Choroid plexus epithelial cell (primary cell): ENCODE measurements around the gene FAR1.
"Not testable (repeated sequence)": the region's sequence is repeated elsewhere in the genome, so short reads cannot be mapped to it uniquely, and the experiment has no call there.

Experiments
- DNase-seq: peaks from one replicate; pipeline ENCODE4 v3.0.0-alpha.2; 2010; ENCODE audit warnings: low read depth
- H3K4me3 ChIP-seq: 2 replicates; pipeline ENCODE4 v1.5.1; 2011; ENCODE audit warnings: low read depth, mild to moderate bottlenecking, control low read depth, low read length, moderate library complexity
- CTCF ChIP-seq: conservative IDR thresholded peaks from 2 replicates; pipeline ENCODE4 v1.5.1; 2011; ENCODE audit warnings: low read depth, mild to moderate bottlenecking, control low read depth, inconsistent platforms, low read length, moderate library complexity

Gene FAR1

GRCh38 chr11:13637125-13638069, 31.1 kb upstream of the FAR1 start:
- no peak for DNase-seq
- no peak overlapping the region for H3K4me3 ChIP-seq
- no peak for TF ChIP-seq CTCF

DNA sequence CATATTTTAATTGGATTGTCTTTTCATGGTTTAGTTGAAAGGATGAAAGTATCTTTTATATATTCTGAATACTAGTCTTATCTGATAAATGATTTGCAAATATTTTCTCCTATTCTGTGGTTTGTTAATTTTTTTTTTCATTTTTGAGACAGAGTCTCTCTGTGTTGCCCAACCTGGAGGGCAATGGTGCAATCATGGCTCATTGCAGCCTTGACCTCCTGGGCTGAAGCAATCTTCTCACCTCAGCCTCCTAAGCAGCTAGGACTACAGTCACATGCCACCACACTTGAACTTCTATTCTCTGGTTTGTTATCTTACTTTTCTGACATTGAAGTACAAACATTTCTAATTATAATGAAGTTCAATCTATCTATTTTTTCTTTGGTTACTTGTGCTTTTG, 30.0 kb upstream of the FAR1 start:
- peak; percentile 2 for DNase-seq
- TF ChIP-seq CTCF, result no peak
- H3K4me3 ChIP-seq, result no peak overlapping the region

DNA sequence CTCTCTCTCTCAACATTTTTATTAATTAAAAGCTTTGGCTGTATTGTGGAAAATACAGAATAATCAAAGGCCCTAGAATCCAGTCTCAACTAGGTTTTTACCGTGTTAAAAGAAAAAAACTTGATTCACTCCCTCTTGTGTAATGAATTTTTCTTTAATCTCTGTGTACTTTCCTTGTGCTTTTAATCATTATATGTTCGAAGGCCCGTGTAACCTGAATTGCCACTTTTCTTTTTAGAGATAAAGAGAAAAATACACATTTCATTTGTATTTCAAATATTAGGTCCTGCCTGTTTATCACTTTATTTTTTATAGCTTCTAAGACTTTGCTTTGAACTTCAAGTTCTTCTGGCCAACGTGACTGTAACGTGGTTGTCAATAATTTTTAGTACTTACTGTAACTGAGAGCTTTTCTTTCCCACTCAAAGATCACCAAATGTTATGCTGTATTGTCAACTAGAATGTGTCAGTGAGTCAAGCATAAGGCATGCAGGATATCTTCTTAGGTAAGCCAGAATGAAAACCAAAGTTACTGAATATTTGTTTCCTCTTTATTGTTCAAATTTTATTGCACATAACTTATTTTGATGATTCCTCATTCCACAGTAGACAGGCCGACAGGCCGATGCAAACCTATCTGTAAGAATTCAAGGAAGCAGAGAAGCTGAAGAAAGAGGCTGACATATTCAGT, 23.3 kb upstream of the FAR1 start:
- H3K4me3 ChIP-seq, result no peak overlapping the region
- DNase-seq, result peak; percentile 12
- no peak for TF ChIP-seq CTCF

- no peak for DNase-seq
- no peak for TF ChIP-seq CTCF
- H3K4me3 ChIP-seq, result no peak overlapping the region
Observed at GRCh38 chr11:13647391-13647790, 21.1 kb upstream of the FAR1 start.

GRCh38 chr11:13649619-13650018, 18.8 kb upstream of the FAR1 start:
- DNase-seq, result no peak
- no peak for TF ChIP-seq CTCF
- no peak overlapping the region for H3K4me3 ChIP-seq

- peak; percentile 2 for DNase-seq
Observed at GRCh38 chr11:13651515-13651914, 17.0 kb upstream of the FAR1 start.

DNA sequence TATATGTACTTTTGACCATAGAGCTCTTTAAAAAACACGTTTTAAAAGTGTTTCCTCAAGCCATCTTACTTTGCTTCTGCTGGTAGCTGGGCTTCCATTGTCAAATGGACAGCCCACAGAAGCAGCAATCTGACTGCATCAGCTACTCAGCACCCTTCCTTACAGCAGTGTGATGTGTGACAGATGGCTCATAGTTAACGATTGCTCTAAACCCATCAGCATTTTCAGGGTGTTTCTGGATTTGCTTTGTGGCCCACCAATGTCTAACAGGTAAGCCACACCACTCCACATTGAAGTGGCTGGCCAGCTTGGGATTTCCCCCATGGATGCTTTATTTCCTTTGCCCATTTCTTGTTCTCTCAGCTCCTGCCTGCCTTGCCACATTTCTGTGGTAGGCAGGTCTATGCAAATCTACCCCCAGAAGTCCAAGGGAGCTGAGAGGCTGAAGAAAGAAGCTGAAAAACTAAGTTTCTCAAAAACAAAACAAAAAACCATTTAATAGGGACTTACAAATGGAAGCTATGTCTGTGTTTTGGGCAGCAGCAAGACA, 7.3 kb upstream of the FAR1 start:
- TF ChIP-seq CTCF, result no peak
- no peak overlapping the region for H3K4me3 ChIP-seq
- DNase-seq, result no peak

More at GRCh38 chr11:13651515-13651914, 17.0 kb upstream of the FAR1 start:
- H3K4me3 ChIP-seq, result not testable (repeated sequence)
